C4-2B (cell line): Measurements from ENCODE around the gene PRKCE.

Experiments
- ZFX ChIP-seq: fragments of 450-650 bp; IDR thresholded peaks from 2 replicates; pipeline ENCODE4 v1.6.1; 2017
- TF ChIP-seq, protein P1 (sequence below): fragments of 450-650 bp; conservative IDR thresholded peaks from 2 replicates; pipeline ENCODE4 v1.5.1; 2017; ENCODE audit warnings: mild to moderate bottlenecking

DNA sequence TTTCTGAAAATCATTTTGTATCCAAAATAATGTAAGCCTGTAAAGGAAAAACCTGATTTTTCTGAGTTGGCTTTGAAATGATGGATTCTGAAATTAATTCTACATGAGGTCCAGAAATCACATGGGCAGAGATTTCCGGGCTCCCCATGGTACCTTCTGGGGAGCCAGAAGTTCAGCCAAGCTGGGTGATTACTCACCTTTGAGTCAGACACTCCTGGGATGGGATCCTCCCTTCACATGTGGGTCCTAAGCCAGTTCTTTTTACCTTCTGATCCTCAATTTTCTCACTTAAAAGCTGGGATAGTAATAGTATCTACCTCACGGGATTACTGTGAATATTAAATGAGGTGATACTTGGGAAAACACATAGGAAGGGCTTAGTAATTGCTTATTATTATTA, 465.9 kb downstream of the PRKCE start:
- TF ChIP-seq, protein P1, sequence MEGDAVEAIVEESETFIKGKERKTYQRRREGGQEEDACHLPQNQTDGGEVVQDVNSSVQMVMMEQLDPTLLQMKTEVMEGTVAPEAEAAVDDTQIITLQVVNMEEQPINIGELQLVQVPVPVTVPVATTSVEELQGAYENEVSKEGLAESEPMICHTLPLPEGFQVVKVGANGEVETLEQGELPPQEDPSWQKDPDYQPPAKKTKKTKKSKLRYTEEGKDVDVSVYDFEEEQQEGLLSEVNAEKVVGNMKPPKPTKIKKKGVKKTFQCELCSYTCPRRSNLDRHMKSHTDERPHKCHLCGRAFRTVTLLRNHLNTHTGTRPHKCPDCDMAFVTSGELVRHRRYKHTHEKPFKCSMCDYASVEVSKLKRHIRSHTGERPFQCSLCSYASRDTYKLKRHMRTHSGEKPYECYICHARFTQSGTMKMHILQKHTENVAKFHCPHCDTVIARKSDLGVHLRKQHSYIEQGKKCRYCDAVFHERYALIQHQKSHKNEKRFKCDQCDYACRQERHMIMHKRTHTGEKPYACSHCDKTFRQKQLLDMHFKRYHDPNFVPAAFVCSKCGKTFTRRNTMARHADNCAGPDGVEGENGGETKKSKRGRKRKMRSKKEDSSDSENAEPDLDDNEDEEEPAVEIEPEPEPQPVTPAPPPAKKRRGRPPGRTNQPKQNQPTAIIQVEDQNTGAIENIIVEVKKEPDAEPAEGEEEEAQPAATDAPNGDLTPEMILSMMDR, result no peak
- TF ChIP-seq ZFX, result no peak
